ENCODE measurements around the gene SCD.

GRCh38 chr10:100319707-100320402 lies 27.2 kb upstream of the SCD start:
- TF ChIP-seq POLR2A (IDR thresholded peaks at IDR 0.05) (no peak), CTCF (IDR thresholded peaks at IDR 0.05 in 8 of 11, conservative IDR thresholded peaks at IDR 0.05 in 3 of 11) (no peak)

Data from spleen (tissue), 7 donors.